ENCODE results near the gene CPNE6.

CPNE6 gene

GRCh38 chr14:24066496-24067132 lies 4.7 kb upstream of the CPNE6 start:
- DNase-seq (ENCODE audit: low read depth): no peak
- no peak overlapping the region for H3K4me3 ChIP-seq (ENCODE audit: low read depth, low read length)
- no peak for TF ChIP-seq CTCF (conservative IDR thresholded peaks at IDR 0.05; ENCODE audit: low read depth, low read length)

- no peak for TF ChIP-seq CTCF (conservative IDR thresholded peaks at IDR 0.05; ENCODE audit: low read depth, low read length)
- DNase-seq (ENCODE audit: low read depth): no peak
Measured at GRCh38 chr14:24067133-24068082, 4.0 kb upstream of the CPNE6 start.

GRCh38 chr14:24068711-24069410 lies 2.5 kb upstream of the CPNE6 start:
- H3K4me3 ChIP-seq (ENCODE audit: low read depth, low read length): no peak overlapping the region
- no peak for TF ChIP-seq CTCF (conservative IDR thresholded peaks at IDR 0.05; ENCODE audit: low read depth, low read length)
- no peak for DNase-seq (ENCODE audit: low read depth)

More at GRCh38 chr14:24067133-24068082, 4.0 kb upstream of the CPNE6 start:
- H3K4me3 ChIP-seq (ENCODE audit: low read depth, low read length): no peak overlapping the region

GRCh38 chr14:24069411-24069735 lies 2.0 kb upstream of the CPNE6 start:
- H3K4me3 ChIP-seq (ENCODE audit: low read depth, low read length): no peak overlapping the region
- no peak for DNase-seq (ENCODE audit: low read depth)
- TF ChIP-seq CTCF (conservative IDR thresholded peaks at IDR 0.05; ENCODE audit: low read depth, low read length): no peak

GRCh38 chr14:24070285-24071143 lies 848 bp upstream of the CPNE6 start:
- no peak for TF ChIP-seq CTCF (conservative IDR thresholded peaks at IDR 0.05; ENCODE audit: low read depth, low read length)
- no peak overlapping the region for H3K4me3 ChIP-seq (ENCODE audit: low read depth, low read length)
- DNase-seq (ENCODE audit: low read depth): no peak

- no peak for TF ChIP-seq CTCF (conservative IDR thresholded peaks at IDR 0.05; ENCODE audit: low read depth, low read length)
- DNase-seq (ENCODE audit: low read depth): no peak
Measured at GRCh38 chr14:24071836-24072430, 571 bp downstream of the CPNE6 start.

More at GRCh38 chr14:24071836-24072430, 571 bp downstream of the CPNE6 start:
- H3K4me3 ChIP-seq (ENCODE audit: low read depth, low read length): no peak overlapping the region
